Testis (tissue), 3 donors: ENCODE data around the gene EIF4G3. TPM values are rescaled to one million over a fixed set of nuclear protein-coding genes. Genes with fewer than 3 reads are reported as not detected.
"Not testable (repeated sequence)": the region's sequence is repeated elsewhere in the genome, so short reads cannot be mapped to it uniquely, and the experiment has no call there.

Experiments
- DNase-seq: peaks from one replicate; pipeline ENCODE4 v3.0.0-alpha.2; 2019
- H3K27ac ChIP-seq, 2 donors: fragments of 200-600 bp; sonication (generic); one replicate each; pipeline ENCODE4 v1.5.1; 2019
- H3K27me3 ChIP-seq: fragments of 200-600 bp; sonication (generic); one replicate; pipeline ENCODE4 v1.5.1; 2019
- H3K36me3 ChIP-seq: fragments of 200-600 bp; sonication (generic); one replicate; pipeline ENCODE4 v1.5.1; 2017; ENCODE audit warnings: low read depth; ENCODE audit errors: missing control alignments
- H3K4me1 ChIP-seq: fragments of 200-600 bp; sonication (generic); one replicate; pipeline ENCODE4 v1.5.1; 2019
- H3K4me3 ChIP-seq, 2 donors: fragments of 200-600 bp; sonication (generic); one replicate each; pipeline ENCODE4 v1.5.1; 2017 to 2019
- H3K9me3 ChIP-seq: fragments of 200-600 bp; sonication (generic); one replicate; pipeline ENCODE4 v1.5.1; 2017
- POLR2A ChIP-seq: fragments of 450-650 bp; IDR thresholded peaks from one replicate; pipeline ENCODE4 v1.6.1; 2017; ENCODE audit warnings: antibody characterized with exemption, mild to moderate bottlenecking, moderate library complexity
- WGBS, 2 donors: methylation state at CpG; one replicate each; pipeline ENCODE4 v1.1.5; 2018; 5-methylcytosine and 5-hydroxymethylcytosine counted together
- intact Hi-C: fragments of 100-400 bp; cut with DNase I; formaldehyde crosslinking; loops from one replicate; pipeline ENCODE4 v1.15.1; 2023; ENCODE audit warnings: low total_unique reads
- polyA plus RNA-seq: library from polyadenylated mRNA; stranded (reverse); fragments of 350-450 nt; fragmentation: Illumina TruSeq; extraction: RNeasy Lipid Tissue Mini Kit (QIAGEN cat#74804); gene quantifications from one replicate; pipeline ENCODE4 v1.2.3, GENCODE V29; 2014; ENCODE audit warnings: low read depth, low replicate concordance; ENCODE audit not compliant: insufficient read depth
- total RNA-seq, 2 donors: library from RNA; depleted of rRNA; stranded (reverse); fragments of >200 nt; gene quantifications; one replicate each; pipeline ENCODE4 v1.2.3, GENCODE V29; 2016
- TF ChIP-seq, protein P1 (sequence below), 3 experiments: fragments of 450-650 bp in 2 of 3; fragments of 200-600 bp in 1 of 3; sonication (generic) in 1 of 3; IDR thresholded peaks; one replicate each; pipeline ENCODE4 v1.5.1; 2016 to 2019; ENCODE audit warnings: antibody characterized with exemption in 3 of 3, mild to moderate bottlenecking in 2 of 3, moderate library complexity in 1 of 3

EIF4G3 gene
- total and polyA plus RNA-seq, 3 donors from 2014 or later, result 146 to 198 (median 165) TPM

DNA sequence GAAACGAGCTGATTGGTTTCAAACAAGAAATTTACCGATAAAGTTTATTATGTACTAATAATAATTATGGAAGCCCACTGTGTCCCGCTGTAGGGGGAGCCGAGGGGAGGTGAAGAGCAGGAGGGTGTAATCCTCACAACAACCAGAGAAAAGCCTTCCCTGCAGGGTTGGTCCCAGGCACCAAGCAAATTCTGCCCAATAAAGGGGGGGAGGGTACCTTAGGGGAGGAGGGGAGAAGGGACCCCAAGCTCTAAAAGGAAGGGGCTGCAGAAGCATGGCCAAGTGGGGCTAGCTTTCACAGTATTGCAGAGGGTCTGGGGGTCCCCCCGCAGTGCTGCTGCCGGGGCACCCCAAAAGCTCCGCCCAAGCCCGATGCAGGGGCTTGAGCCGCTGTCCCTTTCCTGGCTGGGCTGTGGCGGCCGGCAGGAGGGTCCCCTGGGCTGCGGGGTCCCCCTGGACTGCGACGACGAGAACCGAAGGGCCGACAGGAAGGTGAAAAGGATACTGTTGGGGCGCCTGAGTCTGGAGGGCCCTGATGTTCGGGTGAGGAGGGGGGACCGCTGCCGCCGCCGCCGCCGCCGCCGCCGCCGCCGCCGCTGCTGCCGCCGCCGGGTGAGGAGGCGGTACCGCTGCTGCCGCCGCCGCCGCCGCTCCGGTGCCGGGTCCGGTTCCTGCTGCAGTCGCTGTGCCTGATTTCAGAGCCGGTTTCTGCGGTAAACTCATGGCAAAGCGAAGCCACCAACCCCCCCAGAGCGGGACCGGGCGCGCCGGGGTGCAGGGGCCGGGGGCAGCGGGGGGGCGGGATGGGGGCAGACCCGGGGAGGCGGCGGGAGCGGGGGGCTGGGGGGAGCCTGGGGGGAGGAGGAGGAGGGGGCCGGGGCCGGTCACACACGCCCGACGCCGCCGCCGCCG, 771 bp downstream of the EIF4G3 start:
- no peaks in the 10 kb centered on the region for H3K27me3 ChIP-seq
- intact Hi-C loops, result no loop called here
- H3K4me1 ChIP-seq, result peaks cover 14% of the 10 kb centered on the region
- 1% methylated on average over 13 to 44 of the region's 69 CpGs for WGBS, 2 donors
- peak overlapping the region; percentile 90 to 93 for H3K27ac ChIP-seq
- H3K9me3 ChIP-seq, result no peaks in the 10 kb centered on the region
- H3K36me3 ChIP-seq, result no peaks in the 10 kb centered on the region
- TF ChIP-seq POLR2A, result no peak
- TF ChIP-seq, protein P1, sequence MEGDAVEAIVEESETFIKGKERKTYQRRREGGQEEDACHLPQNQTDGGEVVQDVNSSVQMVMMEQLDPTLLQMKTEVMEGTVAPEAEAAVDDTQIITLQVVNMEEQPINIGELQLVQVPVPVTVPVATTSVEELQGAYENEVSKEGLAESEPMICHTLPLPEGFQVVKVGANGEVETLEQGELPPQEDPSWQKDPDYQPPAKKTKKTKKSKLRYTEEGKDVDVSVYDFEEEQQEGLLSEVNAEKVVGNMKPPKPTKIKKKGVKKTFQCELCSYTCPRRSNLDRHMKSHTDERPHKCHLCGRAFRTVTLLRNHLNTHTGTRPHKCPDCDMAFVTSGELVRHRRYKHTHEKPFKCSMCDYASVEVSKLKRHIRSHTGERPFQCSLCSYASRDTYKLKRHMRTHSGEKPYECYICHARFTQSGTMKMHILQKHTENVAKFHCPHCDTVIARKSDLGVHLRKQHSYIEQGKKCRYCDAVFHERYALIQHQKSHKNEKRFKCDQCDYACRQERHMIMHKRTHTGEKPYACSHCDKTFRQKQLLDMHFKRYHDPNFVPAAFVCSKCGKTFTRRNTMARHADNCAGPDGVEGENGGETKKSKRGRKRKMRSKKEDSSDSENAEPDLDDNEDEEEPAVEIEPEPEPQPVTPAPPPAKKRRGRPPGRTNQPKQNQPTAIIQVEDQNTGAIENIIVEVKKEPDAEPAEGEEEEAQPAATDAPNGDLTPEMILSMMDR (IDR thresholded peaks at IDR 0.05), result no peak
- H3K4me3 ChIP-seq, result peak overlapping the region; percentile 72 to 85
- DNase-seq, result peak; percentile 41

- DNase-seq, result peak; percentile 70
- Histone ChIP-seq H3K27me3 (no peaks in the 10 kb centered on the region), H3K27ac (peak overlapping the region; percentile 90 to 93), H3K9me3 (no peaks in the 10 kb centered on the region), H3K4me3 (peak overlapping the region; percentile 72 to 85), H3K4me1 (peaks cover 18% of the 10 kb centered on the region), H3K36me3 (no peaks in the 10 kb centered on the region)
- WGBS, 2 donors, result 0 to 1% methylated on average over 6 of the region's 6 CpGs
- intact Hi-C loops, result no loop called here
- TF ChIP-seq, protein P1 (IDR thresholded peaks at IDR 0.05), result no peak
- no peak for TF ChIP-seq POLR2A
Observed at GRCh38 chr1:21175324-21175669, 1.4 kb downstream of the EIF4G3 start.

- peak; percentile 13 for DNase-seq
- WGBS, 2 donors, result 8 to 10% methylated on average over 12 of the region's 12 CpGs
- Histone ChIP-seq H3K9me3 (no peaks in the 10 kb centered on the region), H3K4me1 (peaks cover 18% of the 10 kb centered on the region), H3K4me3 (peak overlapping the region; percentile 72 to 85), H3K27ac (peak overlapping the region; percentile 90 to 93), H3K27me3 (no peaks in the 10 kb centered on the region), H3K36me3 (no peaks in the 10 kb centered on the region)
- intact Hi-C loops, result no loop called here
- TF ChIP-seq POLR2A, result no peak
- TF ChIP-seq, protein P1 (IDR thresholded peaks at IDR 0.05), result no peak
Observed at GRCh38 chr1:21174654-21175323, 1.9 kb downstream of the EIF4G3 start.

DNA sequence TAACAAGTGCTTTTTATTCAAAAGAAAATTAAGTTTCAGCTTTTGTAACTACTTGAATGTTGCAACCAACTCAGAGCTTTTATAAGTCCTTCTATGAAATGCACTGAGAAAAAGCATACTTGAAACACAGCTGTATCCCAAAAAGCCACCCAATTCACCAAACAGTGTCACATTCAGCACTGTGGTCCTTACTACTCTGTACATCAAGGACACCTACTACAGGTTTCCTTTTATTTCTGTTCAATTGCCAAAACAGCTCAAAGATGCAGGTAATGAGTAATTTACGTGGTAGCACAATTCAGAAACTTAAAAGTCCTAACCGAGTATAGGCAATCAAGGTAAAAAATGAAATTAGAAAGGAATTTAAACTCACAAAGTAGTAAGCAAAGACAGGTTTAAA, 2.5 kb downstream of the EIF4G3 start:
- Histone ChIP-seq H3K27ac (peak overlapping the region; percentile 90 to 93), H3K27me3 (no peaks in the 10 kb centered on the region), H3K4me1 (peaks cover 18% of the 10 kb centered on the region), H3K9me3 (no peaks in the 10 kb centered on the region), H3K36me3 (no peaks in the 10 kb centered on the region), H3K4me3 (peak overlapping the region; percentile 72 to 85)
- 28 to 44% methylated on average over 2 of the region's 2 CpGs for WGBS, 2 donors
- intact Hi-C loops, result no loop called here
- no peak for DNase-seq
- no peak for TF ChIP-seq POLR2A
- TF ChIP-seq, protein P1 (IDR thresholded peaks at IDR 0.05), result no peak

DNA sequence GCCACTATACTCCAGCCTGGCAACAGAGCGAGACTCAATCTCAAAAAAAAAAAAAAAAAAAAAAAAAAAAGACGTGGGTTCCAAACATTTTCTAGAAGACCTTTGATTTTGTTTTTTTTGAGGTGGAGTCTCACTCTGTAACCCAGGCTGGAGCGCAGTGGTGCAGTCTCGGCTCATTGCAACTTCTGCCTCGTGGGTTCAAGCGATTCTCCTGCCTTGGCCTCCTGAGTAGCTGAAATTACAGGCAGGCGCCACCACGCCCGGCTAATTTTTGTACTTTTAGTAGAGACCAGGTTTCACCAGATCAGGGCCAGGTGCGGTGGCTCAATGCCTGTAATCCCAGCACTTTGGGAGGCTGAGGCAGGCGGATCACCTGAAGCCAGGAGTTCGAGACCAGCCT, 3.6 kb downstream of the EIF4G3 start:
- DNase-seq, H3K36me3 ChIP-seq, H3K27me3 ChIP-seq, H3K27ac ChIP-seq, H3K9me3 ChIP-seq, intact Hi-C loops, H3K4me3 ChIP-seq: not testable (repeated sequence)
- H3K4me1 ChIP-seq, result peaks cover 18% of the 10 kb centered on the region
- 86 to 90% methylated on average over 12 of the region's 12 CpGs for WGBS, 2 donors

DNA sequence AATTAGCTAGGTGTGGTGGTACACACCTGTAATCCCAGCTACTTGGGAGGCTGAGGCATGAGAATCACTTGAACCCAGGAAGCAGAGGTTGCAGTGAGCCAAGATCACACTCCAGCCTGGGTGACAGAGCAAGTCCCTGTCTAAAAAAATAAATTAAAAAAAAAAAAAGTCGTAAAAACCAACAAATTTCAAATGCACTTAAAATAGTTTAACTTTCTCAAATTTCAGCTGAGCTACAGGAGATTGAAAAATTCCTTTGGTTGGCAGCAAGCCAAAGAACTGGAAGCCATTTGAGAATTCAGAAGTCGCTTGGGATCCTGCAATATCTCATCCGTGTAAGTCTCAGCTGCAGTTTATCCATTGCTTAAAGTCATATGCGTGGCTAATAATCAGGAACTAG, 5.9 kb downstream of the EIF4G3 start:
- H3K4me1 ChIP-seq, result peaks cover 18% of the 10 kb centered on the region
- H3K27ac ChIP-seq, result peak overlapping the region in 1 of 2 donors; percentile 68
- H3K9me3 ChIP-seq, intact Hi-C loops, H3K27me3 ChIP-seq, H3K4me3 ChIP-seq, H3K36me3 ChIP-seq: not testable (repeated sequence)
- DNase-seq, result peak; percentile 51
- WGBS, 2 donors, result 23 to 41% methylated on average over 4 of the region's 4 CpGs
